Measurements from ENCODE around the gene SLN. TPM values are rescaled to one million over a fixed set of nuclear protein-coding genes. Genes with fewer than 3 reads are reported as not detected.

SLN gene
- total RNA-seq, 1 experiment from 2014 or later, result not detected

DNA sequence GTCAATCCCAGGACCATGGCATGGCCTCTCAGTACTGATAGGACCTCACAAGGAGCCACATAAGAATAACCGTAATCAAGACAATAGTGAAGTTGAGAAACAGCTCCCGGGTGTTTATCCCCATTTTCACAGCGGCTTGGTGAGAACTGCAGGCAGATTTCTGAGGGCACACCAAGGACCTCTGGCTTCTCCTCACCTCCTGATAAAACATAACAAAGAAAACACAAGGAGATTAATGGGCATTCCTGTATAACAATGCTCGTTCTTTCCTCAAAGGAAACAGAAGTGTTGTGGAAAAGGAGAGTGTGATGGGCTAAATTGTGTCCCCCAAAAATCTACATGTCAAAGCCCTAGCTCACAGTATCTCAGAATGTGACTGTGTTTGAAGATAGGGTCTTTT lies 4.0 kb downstream of the SLN start:
- no peaks in the 10 kb centered on the region; the same call in 1 of the 2 replicates for H3K27me3 ChIP-seq (ENCODE audit: insufficient read depth, low read length)
- CTCF ChIA-PET, result no interaction called here
- BruUV-seq (replicated peaks), result no TSS peak
- no peak overlapping the region for H2AFZ ChIP-seq (ENCODE audit: low read depth, low read length, poor library complexity, severe bottlenecking)
- DNase-seq (ENCODE audit: low read depth, low spot score) (no peak), ATAC-seq (no peak)
- no peak overlapping the region for H3K4me2 ChIP-seq (ENCODE audit: low read length)
- no peak overlapping the region for H3K9ac ChIP-seq (ENCODE audit: low read length)
- POLR2A ChIA-PET, result no interaction called here
- no peaks in the 10 kb centered on the region for H3K9me2 ChIP-seq (ENCODE audit: insufficient read depth)
- H3K4me1 ChIP-seq (ENCODE audit: control insufficient read depth in 1 of 2, insufficient read depth in 2 of 2, low read length in 2 of 2), result peaks cover 0 to 5% of the 10 kb centered on the region in 2 experiments; a peak in 1 of 4 replicates
- H3K27ac ChIP-seq (ENCODE audit: low read depth, low read length), result no peak overlapping the region
- no peaks in the 10 kb centered on the region for H3K79me2 ChIP-seq (ENCODE audit: insufficient read depth, low read length)
- intact Hi-C loops (cut with micrococcal nuclease), result no loop called here
- H4K20me1 ChIP-seq (ENCODE audit: insufficient read depth), result no peaks in the 10 kb centered on the region
- no peak overlapping the region for H3K4me3 ChIP-seq (replicated peaks in 1 of 2; ENCODE audit: low read depth in 1 of 2, low read length in 2 of 2)
- H3K36me3 ChIP-seq (ENCODE audit: control insufficient read depth in 1 of 2, insufficient read depth in 2 of 2, low read length in 2 of 2), result no peaks in the 10 kb centered on the region
- RAD21 ChIA-PET (ENCODE audit: low non-redundant PET in 1 of 2, low total read pairs in 2 of 2, uncharacterized antibody in 2 of 2, unreplicated experiment in 2 of 2), result no interaction called here
- H3K9me3 ChIP-seq (ENCODE audit: control insufficient read depth in 1 of 2, insufficient read depth in 1 of 2, low read depth in 1 of 2, low read length in 2 of 2), result no peaks in the 10 kb centered on the region
- TF ChIP-seq SP1 (IDR thresholded peaks at IDR 0.05; ENCODE audit: low read depth) (no peak), ZFX (IDR thresholded peaks at IDR 0.05) (no peak), EZH2 (IDR thresholded peaks at IDR 0.05) (no peak), JUND (IDR thresholded peaks at IDR 0.05) (no peak), CEBPB (IDR thresholded peaks at IDR 0.05; ENCODE audit: low read depth) (no peak), POLR2A (IDR thresholded peaks at IDR 0.05; ENCODE audit: borderline replicate concordance, extremely low read depth, insufficient read depth, insufficient read length) (no peak), TCF7L2 (IDR thresholded peaks at IDR 0.05; ENCODE audit: borderline replicate concordance, extremely low read depth, insufficient read depth, insufficient read length) (no peak), FOSL1 (IDR thresholded peaks at IDR 0.05; ENCODE audit: low read depth) (no peak), EGR1 (IDR thresholded peaks at IDR 0.05; ENCODE audit: low read depth) (no peak), ZNF274 (IDR thresholded peaks at IDR 0.05; ENCODE audit: low read depth, low read length) (no peak), CBX3 (IDR thresholded peaks at IDR 0.05; ENCODE audit: low read depth) (no peak), POLR2AphosphoS5 (IDR thresholded peaks at IDR 0.05; ENCODE audit: low read depth, low read length) (no peak)
- TF ChIP-seq, protein P1, sequence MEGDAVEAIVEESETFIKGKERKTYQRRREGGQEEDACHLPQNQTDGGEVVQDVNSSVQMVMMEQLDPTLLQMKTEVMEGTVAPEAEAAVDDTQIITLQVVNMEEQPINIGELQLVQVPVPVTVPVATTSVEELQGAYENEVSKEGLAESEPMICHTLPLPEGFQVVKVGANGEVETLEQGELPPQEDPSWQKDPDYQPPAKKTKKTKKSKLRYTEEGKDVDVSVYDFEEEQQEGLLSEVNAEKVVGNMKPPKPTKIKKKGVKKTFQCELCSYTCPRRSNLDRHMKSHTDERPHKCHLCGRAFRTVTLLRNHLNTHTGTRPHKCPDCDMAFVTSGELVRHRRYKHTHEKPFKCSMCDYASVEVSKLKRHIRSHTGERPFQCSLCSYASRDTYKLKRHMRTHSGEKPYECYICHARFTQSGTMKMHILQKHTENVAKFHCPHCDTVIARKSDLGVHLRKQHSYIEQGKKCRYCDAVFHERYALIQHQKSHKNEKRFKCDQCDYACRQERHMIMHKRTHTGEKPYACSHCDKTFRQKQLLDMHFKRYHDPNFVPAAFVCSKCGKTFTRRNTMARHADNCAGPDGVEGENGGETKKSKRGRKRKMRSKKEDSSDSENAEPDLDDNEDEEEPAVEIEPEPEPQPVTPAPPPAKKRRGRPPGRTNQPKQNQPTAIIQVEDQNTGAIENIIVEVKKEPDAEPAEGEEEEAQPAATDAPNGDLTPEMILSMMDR (IDR thresholded peaks at IDR 0.05 in 2 of 3, conservative IDR thresholded peaks at IDR 0.05 in 1 of 3; ENCODE audit: borderline replicate concordance in 1 of 3, insufficient read depth in 1 of 3, low read depth in 2 of 3, low read length in 2 of 3), result no peak

Measured in HCT116 (cell line).